Esophagus squamous epithelium (tissue), 4 donors: Measurements from ENCODE around the gene BACH2.

ENCODE experiments used
- POLR2A ChIP-seq, 4 donors: fragments of 450-650 bp; IDR thresholded peaks; one replicate each; pipeline ENCODE4 v1.6.1; 2017; ENCODE audit warnings: antibody characterized with exemption in 4 of 4, mild to moderate bottlenecking in 4 of 4, moderate library complexity in 3 of 4
- TF ChIP-seq, protein P1 (sequence below), 6 experiments: fragments of 450-650 bp in 4 of 6; fragments of 200-600 bp in 2 of 6; sonication (generic) in 2 of 6; IDR thresholded peaks; one replicate each; pipeline ENCODE4 v1.5.1; 2016 to 2019; ENCODE audit warnings: antibody characterized with exemption in 6 of 6, mild to moderate bottlenecking in 4 of 6, moderate library complexity in 4 of 6

DNA sequence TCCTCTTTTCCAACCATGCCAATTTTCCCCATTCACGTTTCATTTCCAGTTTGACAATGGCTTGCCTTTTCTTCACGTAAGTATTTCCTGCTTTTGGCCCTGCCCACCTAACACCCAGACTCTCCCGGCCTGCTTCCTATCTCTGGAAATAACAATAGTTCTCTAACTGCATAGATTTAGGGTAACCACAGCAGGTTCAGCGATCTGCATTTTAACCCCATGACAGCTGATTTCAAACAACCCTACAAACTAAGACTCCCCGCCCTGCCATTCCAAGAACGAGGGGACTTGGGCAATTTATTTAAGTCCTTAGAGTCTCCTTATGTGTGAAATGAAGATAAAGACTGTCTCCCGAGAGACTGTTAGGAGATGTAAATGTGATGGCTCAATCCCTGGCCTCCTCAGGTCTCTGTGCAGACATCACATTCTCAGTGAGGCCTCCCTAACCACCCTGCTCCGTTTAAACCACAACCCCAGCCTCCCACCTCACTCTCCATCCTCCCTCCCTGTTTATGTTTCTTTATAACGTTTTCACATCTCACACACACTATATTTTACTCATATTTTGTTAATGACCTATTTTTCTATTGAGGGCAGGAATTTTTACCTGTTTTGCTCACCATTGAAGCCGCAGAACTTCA lies 267.5 kb downstream of the BACH2 start:
- TF ChIP-seq, protein P1, sequence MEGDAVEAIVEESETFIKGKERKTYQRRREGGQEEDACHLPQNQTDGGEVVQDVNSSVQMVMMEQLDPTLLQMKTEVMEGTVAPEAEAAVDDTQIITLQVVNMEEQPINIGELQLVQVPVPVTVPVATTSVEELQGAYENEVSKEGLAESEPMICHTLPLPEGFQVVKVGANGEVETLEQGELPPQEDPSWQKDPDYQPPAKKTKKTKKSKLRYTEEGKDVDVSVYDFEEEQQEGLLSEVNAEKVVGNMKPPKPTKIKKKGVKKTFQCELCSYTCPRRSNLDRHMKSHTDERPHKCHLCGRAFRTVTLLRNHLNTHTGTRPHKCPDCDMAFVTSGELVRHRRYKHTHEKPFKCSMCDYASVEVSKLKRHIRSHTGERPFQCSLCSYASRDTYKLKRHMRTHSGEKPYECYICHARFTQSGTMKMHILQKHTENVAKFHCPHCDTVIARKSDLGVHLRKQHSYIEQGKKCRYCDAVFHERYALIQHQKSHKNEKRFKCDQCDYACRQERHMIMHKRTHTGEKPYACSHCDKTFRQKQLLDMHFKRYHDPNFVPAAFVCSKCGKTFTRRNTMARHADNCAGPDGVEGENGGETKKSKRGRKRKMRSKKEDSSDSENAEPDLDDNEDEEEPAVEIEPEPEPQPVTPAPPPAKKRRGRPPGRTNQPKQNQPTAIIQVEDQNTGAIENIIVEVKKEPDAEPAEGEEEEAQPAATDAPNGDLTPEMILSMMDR (IDR thresholded peaks at IDR 0.05), result no peak
- TF ChIP-seq POLR2A (IDR thresholded peaks at IDR 0.05), result no peak
